Measurements from ENCODE around the gene GINM1.
A peak's percentile ranks its signal among the peaks of the same experiment; 100 is the strongest.

The GINM1 gene, protein sequence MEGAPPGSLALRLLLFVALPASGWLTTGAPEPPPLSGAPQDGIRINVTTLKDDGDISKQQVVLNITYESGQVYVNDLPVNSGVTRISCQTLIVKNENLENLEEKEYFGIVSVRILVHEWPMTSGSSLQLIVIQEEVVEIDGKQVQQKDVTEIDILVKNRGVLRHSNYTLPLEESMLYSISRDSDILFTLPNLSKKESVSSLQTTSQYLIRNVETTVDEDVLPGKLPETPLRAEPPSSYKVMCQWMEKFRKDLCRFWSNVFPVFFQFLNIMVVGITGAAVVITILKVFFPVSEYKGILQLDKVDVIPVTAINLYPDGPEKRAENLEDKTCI

DNA sequence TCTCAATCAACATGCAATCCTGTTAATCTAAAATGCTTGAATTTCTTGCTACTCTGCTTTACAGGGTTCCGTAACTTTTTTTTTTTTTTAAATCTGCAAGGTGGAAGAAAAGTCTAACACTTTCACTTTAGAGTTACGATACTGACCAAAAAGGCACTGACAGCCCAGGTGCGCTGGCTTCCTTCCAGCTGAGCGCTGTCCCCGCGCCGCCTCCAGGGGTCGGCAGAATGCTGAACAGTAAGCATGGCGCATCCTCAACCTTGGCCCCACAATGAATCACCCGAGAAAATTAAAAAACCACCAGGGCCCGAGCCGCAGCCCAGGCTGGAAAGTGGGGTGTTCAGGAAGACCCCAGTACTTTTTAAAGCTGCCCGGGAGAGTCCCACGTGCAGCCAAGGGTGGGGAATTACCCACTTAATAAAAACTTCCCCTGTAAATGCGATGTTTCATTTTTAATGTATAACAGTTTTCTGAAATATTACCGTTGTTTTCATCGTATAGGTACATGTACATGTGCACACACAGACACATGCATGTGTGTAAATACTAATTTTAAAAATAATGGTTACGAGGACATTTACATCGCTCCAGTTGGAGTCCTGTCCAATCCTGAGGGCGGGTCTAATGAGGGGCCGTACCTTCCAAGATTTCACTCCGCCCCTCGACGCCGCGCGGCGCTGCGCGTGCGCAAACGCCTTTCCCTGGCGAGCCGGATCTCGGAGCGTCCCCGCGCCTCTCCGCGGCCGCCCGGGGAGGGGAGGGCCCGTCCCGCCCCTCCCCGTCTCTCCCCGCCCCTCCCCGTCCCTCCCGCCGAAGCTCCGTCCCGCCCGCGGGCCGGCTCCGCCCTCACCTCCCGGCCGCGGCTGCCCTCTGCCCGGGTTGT, at the start of gene GINM1:
TSS of gene GINM1 (plus strand) at position 849 of the 883 bp plus-strand sequence. CDS start 40 bp downstream, outside the sequence.
- DNase-seq = peak; percentile 96 to 97

DNA sequence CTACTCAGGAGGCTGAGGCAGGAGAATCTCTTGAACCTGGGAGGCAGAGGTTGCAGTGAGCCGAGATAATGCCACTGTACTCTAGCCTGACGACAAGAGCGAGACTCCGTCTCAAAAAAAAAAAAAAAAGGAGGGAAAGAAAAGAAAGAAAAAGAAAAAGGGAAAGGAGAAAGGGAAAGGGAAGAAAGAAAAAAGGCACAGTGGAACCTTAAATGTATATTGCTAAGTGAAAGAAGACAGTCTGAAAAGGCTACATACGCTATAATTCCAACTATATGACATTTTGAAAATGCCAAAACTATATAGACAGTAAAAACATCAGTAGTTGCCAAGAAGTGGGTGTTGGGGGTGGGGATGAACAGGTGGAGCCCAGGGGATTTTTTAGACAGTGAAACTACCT, 36.5 kb upstream of the GINM1 start:
- DNase-seq = no peak

DNA sequence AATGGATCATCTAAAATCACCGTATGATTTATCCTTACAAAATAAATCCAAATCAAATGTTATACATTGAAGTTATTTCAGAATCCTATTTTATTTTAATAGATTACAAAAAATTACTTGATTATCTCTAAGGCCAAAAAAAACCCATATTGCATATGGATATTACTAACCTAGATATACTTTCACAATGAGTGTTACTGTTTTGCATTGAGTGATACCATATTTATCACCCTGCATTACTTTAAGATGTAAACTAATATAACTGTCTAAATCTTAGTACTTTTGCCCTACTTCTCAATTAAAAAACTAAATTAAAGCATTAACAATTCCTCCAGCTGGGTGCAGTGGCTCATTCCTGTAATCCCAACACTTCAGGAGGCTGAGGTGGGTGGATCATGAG, 31.4 kb upstream of the GINM1 start:
- DNase-seq = no peak

DNA sequence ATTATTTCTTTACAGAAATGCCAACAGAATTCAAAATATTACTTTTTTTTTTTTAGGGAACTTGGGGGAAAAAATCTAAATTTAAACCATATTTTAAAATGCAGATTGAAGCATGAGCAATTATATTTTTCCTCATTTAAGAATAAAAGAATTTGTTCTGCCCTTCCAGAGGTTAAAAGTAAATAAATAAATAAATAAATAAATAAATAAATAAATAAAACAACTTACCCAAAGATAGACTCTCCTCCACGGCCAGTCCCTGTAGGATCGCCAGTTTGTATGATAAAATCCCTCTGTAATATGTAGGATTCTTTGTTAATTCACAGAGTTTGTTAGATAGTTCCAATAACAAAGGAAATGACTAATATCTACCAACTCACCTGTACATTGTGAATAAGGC, 25.0 kb upstream of the GINM1 start:
- DNase-seq = no peak

DNA sequence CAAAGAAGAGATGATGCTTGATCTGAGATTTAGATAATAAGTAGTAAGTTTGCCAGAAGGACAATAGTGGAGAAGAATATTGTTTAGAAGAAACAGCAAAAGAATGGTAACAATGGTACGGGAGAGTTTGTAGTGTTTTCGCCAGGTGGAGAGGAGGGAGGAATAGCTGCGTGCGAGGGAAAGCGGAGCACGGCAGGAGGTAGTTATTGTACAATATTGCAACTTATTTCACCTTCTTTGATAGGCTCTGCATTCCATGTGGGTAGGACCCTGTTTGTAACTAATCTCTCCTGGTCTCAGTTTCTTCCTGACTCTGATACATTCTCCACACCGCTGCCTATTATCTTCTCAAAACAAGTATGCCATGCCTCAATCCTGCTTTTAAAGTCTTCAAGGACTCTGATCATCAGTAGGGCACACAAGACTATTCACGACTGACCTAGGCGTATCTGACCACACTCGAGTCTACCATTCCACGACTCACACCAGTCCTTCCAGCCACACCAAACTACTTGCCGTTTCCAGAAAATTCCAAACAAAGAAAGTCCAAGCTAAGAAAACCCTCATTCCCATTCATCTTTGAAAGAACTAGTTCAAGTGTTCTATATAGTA, 21.4 kb upstream of the GINM1 start:
- DNase-seq = no peak

DNA sequence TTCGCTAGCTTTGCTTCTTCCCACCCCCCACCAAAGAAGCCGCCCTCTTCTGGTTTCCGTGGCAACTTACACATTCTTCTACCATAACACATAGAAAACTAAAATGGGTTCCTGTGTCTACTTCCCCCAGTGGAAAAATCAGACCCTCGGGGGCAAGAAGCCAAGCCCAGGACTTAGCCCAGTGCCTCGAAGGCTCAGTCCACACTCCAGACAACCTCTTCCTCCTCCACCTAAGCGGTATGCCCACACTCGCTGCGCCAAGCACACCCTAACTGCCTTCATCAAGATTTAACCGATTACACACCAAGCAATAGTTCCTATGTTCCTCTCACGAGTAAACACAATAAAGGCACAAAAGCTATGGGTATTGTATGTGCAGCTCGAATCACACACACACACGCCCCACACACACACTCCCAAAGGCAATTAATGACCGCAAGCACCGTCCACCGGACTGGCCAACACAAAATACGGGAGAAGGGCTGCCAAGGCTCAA, 20.9 kb upstream of the GINM1 start:
- DNase-seq = peak; percentile 88 to 89

DNA sequence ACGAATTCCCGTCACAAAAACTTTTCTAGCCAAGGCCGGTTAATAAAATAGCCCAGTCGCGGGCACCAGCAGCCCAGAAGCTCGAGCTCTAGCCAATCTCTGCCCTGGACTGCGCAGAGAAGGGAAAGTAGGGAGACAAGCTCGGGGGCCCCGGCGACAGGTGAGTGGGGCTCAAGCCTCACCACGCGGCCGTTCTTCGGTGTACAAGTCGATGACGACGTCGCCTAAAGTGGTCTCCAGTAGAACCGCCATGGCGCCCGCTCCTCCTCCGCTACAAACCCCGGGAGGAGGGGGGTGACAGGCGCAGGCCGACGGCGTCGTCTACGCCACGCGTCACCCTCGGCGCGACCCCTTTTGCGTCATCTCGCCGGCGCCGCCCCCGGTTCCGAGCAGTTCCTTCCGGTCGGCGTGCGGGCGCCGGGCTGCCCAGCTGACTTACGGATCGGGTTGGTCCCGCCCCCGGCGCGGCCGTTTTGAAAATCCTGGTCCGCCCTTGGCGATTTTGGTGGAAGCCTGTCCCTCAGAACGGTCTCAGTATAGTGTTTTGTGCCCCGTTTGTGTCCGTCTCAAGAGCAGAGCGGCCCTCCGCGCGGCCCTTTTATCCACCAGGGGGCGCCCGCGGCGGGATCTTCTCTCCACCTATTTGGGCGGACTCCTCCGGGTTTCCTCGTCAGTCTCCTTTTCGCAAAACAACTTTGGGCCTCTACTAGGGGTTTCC, 20.3 kb upstream of the GINM1 start, which contains the start of gene PPIL4:
TSS of gene PPIL4 (minus strand) at position 290 of the 718 bp plus-strand sequence. CDS start at position 252, 38 bp downstream.
- DNase-seq = peak; percentile 96

DNA sequence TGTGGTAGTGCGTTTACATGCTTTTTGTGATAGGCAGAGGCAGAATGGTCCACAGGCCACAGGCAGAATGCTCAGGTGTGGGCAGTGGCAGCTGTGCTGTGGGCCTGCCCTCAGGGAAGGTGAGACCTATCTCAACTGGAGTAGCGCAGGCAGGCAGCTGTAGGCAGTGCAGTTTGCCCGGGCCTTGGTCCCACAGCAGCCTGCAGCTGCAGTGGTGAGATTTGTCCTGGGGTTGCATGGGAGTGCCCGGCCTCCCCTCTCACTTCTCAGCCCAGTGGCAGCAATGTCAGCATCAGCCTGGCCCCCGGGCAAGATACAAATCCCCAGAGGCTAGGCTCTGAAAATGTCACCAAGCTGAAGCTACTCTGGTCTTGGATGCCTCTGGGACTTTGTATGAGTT, 14.3 kb upstream of the GINM1 start:
- no peak for DNase-seq

DNA sequence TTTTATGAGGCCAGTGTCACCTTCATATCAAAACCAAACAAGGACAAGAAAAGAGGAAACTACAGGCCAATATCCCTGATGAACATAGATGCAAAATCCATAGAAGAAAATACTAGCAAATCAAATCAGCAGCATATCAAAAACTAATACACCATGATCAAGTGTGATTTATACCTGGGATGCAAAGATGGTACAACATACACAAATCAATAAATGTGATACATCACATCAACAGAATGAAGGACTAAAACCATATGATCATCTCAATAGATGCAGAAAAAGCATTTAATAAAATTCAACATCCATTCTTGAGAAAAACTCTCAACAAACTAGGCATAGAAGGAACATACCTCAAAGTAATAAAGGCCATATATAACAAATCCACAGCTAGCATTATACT, 8.1 kb upstream of the GINM1 start:
- no peak for DNase-seq

DNA sequence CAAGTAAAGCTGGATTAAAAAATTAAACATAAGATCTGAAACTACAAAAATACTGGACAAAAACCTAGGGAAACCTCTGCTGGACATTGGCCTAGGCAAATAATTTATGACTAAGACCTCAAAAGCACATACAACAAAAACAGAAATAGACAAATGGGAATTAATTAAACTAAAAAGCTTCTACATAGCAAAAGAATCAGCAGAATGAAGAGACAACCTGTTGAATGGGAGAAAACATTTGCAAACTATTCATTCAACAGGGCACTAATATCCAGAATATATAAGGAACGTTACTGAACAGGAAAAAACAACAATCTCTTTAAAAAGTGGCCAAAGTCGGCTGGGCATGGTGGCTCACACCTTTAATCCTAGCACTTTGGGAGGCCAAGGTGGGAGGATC, 6.8 kb upstream of the GINM1 start:
- no peak for DNase-seq

DNA sequence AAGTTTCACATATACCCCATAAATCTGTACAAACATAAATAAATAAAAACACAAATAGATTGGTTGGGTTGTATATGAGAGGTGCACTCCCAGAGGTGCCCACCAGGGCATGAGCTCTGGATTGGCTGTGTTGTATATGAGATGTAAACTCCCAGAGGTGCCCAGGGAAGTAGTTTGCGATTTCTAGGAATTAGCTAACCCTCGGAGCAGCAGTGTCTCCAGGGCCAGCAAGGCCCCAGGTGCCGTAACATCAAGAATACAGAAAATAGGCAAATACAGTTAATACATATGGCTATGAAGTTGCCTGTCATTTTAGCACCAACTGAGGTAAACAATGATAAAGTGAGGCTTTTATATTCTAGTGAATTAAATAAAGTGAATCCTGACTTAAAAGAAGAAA, 5.4 kb upstream of the GINM1 start:
- DNase-seq = peak in 1 of 2 donors; percentile 28

DNA sequence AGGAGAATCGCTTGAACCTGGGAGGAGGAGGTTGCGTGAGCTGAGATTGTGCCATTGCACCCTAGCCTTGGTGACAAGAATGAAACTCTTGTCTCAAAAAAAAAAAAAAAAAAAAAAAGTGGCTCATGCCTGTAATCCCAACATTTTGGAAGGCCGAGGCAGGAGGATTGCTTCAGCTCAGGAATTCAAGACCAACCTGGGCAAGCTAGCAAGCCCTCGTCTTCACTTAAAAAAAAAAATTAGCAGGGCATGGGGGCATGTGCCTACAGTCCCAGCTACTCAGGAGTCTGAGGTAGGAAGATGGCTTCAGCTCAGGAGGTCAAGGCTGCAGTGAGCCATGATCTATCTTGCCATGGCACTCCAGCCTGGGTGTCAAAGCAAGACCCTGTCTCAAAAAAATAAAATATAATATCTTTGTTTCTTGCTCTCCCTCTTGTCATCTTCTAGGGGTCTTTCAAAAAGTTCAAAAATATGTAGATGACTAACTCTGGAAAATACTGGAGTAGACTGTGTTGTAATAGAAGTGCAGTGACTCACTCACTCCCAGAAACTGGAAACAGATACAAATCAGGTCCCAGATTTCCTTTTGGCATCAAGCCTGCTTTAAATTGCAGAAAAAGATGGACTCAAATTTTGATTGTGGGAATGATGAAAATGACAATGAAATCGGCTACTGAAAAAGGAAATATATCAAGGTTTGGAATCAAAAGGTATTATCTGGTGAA, 2.8 kb upstream of the GINM1 start:
- no peak for DNase-seq

DNA sequence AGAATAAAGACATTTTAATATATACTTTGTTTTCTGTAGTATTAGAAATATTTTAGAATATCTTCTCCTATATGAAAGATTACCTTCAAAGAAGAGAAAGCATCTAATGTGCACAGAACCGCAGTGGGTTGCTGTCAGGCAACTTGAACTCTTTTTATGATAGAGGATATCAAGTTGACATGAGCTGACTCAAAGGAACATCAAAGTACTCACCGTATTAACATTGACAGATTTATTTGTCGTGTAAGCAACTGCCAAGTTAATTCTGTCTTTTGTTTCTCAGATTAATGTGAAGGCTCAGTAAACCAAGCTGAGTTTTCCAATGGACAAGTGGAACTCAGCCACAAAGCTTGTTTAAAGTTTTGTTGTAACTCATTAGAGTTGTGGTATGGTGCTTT, 2.2 kb upstream of the GINM1 start:
- no peak for DNase-seq

DNA sequence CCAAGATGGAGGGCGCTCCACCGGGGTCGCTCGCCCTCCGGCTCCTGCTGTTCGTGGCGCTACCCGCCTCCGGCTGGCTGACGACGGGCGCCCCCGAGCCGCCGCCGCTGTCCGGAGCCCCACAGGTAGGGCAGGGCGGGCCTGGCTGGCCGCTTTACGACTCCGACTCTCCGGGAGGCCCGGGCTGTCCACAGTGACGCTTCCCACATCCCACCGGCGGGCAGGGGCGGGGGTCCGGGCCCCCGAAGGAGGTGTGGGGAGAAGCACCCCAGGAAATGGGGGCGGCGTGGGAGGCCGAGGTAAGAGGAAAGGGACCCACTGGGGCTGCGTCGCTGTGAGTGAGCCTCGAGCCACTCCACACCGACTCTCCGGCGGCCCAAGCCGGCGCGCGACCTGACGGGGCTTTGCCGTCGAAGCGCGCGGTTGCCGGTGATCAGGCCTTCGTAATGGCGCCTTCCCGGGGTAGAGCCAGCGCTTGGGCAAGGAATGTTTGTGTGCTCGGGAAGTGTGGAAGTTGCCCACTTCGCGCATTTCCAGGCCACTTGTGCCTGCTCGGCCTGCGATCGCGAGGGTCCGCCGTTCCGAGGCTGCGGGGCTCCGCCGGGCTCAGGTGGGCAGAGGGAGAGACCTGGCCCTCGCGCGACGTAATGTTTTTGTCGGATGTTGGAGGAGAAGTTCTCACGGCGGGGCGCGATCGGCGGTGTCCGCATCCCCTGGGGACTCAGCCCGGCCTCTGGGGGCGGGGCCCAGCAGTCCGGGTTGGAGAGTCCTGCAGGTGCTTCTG, 427 bp downstream of the GINM1 start:
- peak; percentile 35 to 38 for DNase-seq

DNA sequence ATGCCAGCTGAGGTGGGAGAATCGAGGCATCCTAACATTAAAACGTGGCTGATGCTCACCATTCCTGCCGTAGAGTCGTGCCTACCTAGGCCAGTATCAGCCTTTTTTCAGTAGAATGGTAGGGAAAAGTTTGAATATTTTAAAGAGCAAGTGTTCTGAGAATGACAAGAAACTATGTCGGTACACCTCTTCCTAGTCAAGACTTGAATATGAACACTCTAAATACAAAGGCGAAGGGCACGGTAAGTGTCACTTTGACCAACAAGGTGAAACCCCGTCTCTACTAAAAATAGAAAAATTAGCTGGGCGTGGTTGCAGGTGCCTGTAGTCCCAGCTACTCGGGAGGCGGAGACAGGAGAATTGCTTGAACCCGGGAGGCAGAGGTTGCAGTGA, 1.0 kb downstream of the GINM1 start:
- peak in 1 of 2 donors; percentile 21 for DNase-seq

DNA sequence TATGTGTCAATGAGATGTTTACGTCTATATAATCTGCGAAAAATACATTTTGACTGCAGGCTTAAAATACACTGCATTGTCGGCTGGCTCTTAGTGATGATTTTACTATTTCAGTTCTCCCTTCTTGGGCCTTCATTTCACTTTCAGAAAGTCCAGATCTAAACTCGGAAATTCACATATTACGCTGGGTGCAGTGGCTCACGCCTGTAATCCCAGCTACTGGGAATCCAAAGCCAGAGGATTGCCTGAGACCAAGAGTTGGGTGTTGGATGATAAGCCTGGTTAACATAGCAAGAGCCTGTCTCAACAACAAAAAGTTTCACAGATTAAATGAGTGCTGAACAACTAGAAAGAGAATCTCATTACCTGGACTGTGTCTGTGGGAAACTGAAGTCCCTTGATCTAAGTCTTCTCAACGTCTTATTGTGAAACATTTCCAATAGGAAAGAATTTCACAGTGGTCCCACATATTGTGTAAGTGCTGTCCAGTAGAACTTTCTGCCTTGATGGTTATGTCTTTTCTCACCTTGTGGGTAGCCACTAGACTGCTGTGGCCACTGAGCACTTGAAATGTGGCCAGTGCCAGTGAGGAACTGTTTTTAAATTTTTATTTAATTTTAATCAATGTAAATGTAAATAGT, 1.9 kb downstream of the GINM1 start:
- no peak for DNase-seq

DNA sequence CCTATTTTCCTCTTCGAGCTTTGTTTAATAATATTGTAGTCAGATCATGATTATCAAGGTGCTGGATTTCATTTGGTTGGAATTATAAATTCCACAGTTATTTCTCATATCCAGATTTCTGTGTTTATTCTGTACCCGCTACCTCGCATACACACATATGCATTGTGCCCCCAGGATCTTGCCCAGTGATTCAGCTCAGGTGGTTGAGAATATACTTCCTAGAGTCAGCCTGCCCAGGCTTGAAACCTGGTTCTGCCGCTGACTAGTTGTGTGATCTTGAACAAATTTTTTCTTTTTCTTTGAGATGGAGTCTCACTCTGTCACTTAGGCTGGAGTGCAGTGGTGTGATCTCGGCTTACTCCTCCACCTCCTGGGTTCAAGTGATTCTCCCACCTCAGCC, 14.7 kb downstream of the GINM1 start:
- no peak for DNase-seq

DNA sequence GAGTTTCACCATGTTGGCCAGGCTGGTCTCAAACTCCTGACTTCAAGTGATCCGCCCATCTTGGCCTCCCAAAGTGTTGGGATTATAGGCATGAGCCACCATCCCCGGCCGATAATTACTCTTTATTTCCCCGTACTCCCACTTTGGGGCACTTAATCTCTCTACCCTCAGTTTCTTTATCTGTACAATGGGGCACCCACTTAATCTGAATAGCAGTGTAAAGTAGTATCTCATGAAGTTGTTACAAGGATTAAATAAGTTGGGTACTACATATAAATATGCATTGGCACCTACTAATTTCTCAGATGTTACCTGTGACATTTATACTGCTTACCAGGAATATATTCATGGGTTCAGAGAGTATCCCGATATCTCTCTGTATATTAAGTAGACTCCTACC, 15.2 kb downstream of the GINM1 start:
- no peak for DNase-seq

DNA sequence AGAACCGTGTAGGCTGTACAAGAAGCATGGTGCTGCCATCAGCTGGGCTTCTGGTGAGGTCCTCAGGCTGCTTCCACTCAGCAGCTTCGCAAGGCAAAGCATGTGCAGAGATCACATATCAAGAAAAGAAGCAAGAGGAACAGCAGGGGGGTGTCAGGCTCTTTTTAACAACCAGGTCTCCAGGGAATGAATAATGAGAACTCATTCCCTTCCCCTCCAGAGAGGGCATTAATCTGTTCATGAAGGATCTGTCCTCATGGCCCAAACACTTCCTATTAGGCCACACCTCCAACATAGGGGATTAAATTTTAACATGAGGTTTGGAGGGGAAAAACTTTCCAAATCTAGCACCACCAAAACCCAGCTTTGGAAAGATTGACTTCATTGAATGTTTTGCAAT, 20.0 kb downstream of the GINM1 start:
- DNase-seq = no peak

DNA sequence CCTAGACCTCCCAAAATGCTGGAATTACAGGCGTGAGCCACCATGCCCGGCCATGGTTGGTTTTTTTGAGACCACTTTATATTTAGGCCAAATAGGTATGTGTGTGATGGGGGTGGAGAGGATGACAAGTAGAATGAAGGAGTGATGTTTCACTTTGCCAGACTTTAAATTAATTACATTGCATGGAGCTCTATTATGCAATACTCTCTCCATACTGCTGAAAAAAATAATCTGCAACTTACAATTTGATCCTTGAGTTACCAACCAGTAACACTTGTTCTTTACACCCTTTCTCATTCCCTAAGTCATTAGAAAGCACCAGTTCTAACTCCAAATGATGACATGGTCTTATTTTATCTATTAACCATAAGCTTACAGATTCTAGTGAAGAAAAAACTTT, 26.8 kb downstream of the GINM1 start:
- DNase-seq = no peak

DNA sequence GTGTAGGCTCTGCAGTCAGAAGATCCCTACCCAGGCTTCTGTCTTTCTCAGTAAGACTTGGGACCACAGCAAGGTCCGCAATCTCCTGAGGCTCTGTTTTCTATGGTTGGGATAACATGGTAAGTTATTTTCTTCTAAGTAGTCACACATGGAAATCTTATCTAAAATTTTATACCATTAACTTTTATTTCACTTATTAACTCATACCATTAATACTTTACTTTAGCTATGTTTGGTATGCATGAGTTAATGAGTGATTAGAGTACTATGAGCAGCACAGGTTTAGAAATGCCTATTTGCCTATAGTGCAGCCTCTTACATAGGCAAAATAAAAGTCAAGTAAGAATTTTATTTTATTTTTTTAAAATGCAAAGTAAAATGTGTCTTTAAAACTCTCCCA, 27.2 kb downstream of the GINM1 start:
- DNase-seq = no peak

All from CD4-positive, alpha-beta T cell treated with Interleukin-4 for 1 hour (primary cell).